Measurements from ENCODE around the gene TNS3.
A peak's percentile ranks its signal among the peaks of the same experiment; 100 is the strongest.

Gene TNS3

DNA sequence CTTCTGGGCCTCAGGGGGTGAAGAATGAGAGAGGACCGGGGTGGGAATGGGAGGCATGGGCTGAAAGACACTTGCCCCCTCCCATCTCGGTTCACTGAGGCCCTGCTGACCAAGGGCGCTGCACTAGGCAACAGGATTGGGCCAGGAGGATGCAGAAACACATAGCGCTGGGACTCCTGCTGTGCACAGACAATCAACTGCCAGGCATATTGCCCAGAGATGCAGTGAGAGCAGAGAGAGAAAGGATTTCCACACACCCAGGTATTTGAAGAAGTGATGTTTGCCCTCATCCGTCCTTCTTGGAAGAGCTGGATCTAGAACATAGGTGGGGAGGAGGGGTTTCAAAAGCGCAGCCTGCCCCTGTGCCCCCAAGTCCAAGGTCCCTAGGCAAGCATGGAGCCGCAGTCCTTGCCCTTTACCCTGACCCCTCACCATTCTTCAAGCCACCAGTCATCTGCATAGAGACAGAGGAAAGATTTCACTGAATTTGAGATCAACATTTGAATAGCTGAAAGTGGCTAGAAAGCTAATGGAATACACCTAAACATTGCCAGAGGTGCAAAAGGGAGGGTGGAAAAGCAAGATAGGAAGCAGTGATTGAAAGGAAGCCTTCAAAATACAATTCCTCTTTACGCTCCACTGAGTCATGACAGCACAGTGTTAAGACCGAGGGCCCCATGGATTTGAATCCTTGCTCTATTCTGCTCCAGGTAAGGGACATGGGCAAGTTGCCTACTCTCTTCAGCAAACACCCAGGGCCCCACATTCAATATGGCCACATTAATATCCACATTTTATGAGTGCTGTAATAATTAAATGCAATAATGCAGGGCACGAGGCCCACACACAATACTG is 44.2 kb upstream of the TNS3 start:
- Histone ChIP-seq H3K27ac (ENCODE audit: low read depth, low read length) (peak overlapping the region; percentile 7; the same call in 1 of the 2 replicates), H3K4me3 (ENCODE audit: low read length) (peak overlapping the region; percentile 10), H4K20me1 (ENCODE audit: control insufficient read depth, insufficient read depth, low read depth, low read length) (no peaks in the 10 kb centered on the region), H3K9me2 (replicated peaks; ENCODE audit: control insufficient read depth, low read length) (no peaks in the 10 kb centered on the region), H3K9me3 (ENCODE audit: control insufficient read depth, insufficient read depth, low read length) (no peaks in the 10 kb centered on the region), H3K36me3 (ENCODE audit: control insufficient read depth, low read length) (no peaks in the 10 kb centered on the region; the same call in 1 of the 2 replicates), H3K27me3 (ENCODE audit: control insufficient read depth, low read length) (no peaks in the 10 kb centered on the region), H3K79me2 (ENCODE audit: control insufficient read depth, low read length) (peaks cover 7% of the 10 kb centered on the region), H3K4me1 (ENCODE audit: control insufficient read depth, low read length) (peaks cover 72% of the 10 kb centered on the region), H3K4me2 (ENCODE audit: low read length) (peak overlapping the region; percentile 73), H3F3A (ENCODE audit: control insufficient read depth, insufficient read depth) (peaks cover 21% of the 10 kb centered on the region)
- TF ChIP-seq EZH2phosphoT487 (IDR thresholded peaks at IDR 0.05; ENCODE audit: borderline replicate concordance, low read length) (no peak), CTCF (IDR thresholded peaks at IDR 0.05; ENCODE audit: low read depth, low read length, poor library complexity, severe bottlenecking) (no peak)

GRCh38 chr7:47624689-47625088 is 42.8 kb upstream of the TNS3 start:
- Histone ChIP-seq H3K9me2 (replicated peaks; ENCODE audit: control insufficient read depth, low read length) (no peaks in the 10 kb centered on the region), H3K4me1 (ENCODE audit: control insufficient read depth, low read length) (peaks cover 86% of the 10 kb centered on the region), H3K79me2 (ENCODE audit: control insufficient read depth, low read length) (peaks cover 7% of the 10 kb centered on the region), H3K4me3 (ENCODE audit: low read length) (peak overlapping the region; percentile 16; the same call in 1 of the 2 replicates), H3K27ac (ENCODE audit: low read depth, low read length) (0 out of 2 replicates have a peak overlapping the region, but pooled peaks have one; percentile 17), H4K20me1 (ENCODE audit: control insufficient read depth, insufficient read depth, low read depth, low read length) (no peaks in the 10 kb centered on the region), H3K36me3 (ENCODE audit: control insufficient read depth, low read length) (no peaks in the 10 kb centered on the region; the same call in 1 of the 2 replicates), H3F3A (ENCODE audit: control insufficient read depth, insufficient read depth) (peaks cover 24% of the 10 kb centered on the region), H3K27me3 (ENCODE audit: control insufficient read depth, low read length) (no peaks in the 10 kb centered on the region), H3K4me2 (ENCODE audit: low read length) (peak overlapping the region; percentile 25), H3K9me3 (ENCODE audit: control insufficient read depth, insufficient read depth, low read length) (no peaks in the 10 kb centered on the region)
- TF ChIP-seq EZH2phosphoT487 (IDR thresholded peaks at IDR 0.05; ENCODE audit: borderline replicate concordance, low read length) (no peak), CTCF (IDR thresholded peaks at IDR 0.05; ENCODE audit: low read depth, low read length, poor library complexity, severe bottlenecking) (no peak)

GRCh38 chr7:47622946-47623640 is 41.2 kb upstream of the TNS3 start:
- peaks cover 24% of the 10 kb centered on the region for H3F3A ChIP-seq (ENCODE audit: control insufficient read depth, insufficient read depth)
- H3K9me3 ChIP-seq (ENCODE audit: control insufficient read depth, insufficient read depth, low read length) = no peaks in the 10 kb centered on the region
- peaks cover 7% of the 10 kb centered on the region for H3K79me2 ChIP-seq (ENCODE audit: control insufficient read depth, low read length)
- H3K9me2 ChIP-seq (replicated peaks; ENCODE audit: control insufficient read depth, low read length) = no peaks in the 10 kb centered on the region
- H3K4me3 ChIP-seq (ENCODE audit: low read length) = peak overlapping the region; percentile 72
- H4K20me1 ChIP-seq (ENCODE audit: control insufficient read depth, insufficient read depth, low read depth, low read length) = no peaks in the 10 kb centered on the region
- H3K36me3 ChIP-seq (ENCODE audit: control insufficient read depth, low read length) = no peaks in the 10 kb centered on the region; the same call in 1 of the 2 replicates
- peaks cover 92% of the 10 kb centered on the region for H3K4me1 ChIP-seq (ENCODE audit: control insufficient read depth, low read length)
- no peaks in the 10 kb centered on the region for H3K27me3 ChIP-seq (ENCODE audit: control insufficient read depth, low read length)
- H3K4me2 ChIP-seq (ENCODE audit: low read length) = peak overlapping the region; percentile 88
- H3K27ac ChIP-seq (ENCODE audit: low read depth, low read length) = peak overlapping the region; percentile 86
- TF ChIP-seq CTCF (IDR thresholded peaks at IDR 0.05; ENCODE audit: low read depth, low read length, poor library complexity, severe bottlenecking) (no peak), EZH2phosphoT487 (IDR thresholded peaks at IDR 0.05; ENCODE audit: borderline replicate concordance, low read length) (no peak)

Measured in DOHH2 (cell line).